OCI-LY3 (cell line): ENCODE measurements around the gene QKI.
"Not testable (repeated sequence)": the region's sequence is repeated elsewhere in the genome, so short reads cannot be mapped to it uniquely, and the experiment has no call there.

ENCODE experiments used
- H2AFZ ChIP-seq: fragments of 200-600, 300-600 bp; shearing (Covaris generic); 2 replicates; pipeline ENCODE4 v1.6.0; 2014; ENCODE audit warnings: antibody characterized with exemption, low read depth, low read length
- H3K27ac ChIP-seq: fragments of 200-600, 300-600 bp; sonication (generic); 2 replicates; pipeline ENCODE4 v1.5.1; 2014; ENCODE audit warnings: mild to moderate bottlenecking, low read length, moderate library complexity, mixed read lengths
- H3K27me3 ChIP-seq: fragments of 200-600, 300-600 bp; sonication (generic); 2 replicates; pipeline ENCODE4 v1.6.1; 2014; ENCODE audit warnings: low read depth, low read length, mixed read lengths
- H3K36me3 ChIP-seq: fragments of 200-600, 300-600 bp; sonication (generic); replicated peaks from 2 replicates; pipeline ENCODE3; 2014; ENCODE audit warnings: low read depth, low read length, mixed read lengths
- H3K4me1 ChIP-seq: fragments of 300-600, 200-600 bp; sonication (generic); 2 replicates; pipeline ENCODE4 v1.6.1; 2014; ENCODE audit warnings: low read length, mixed read lengths
- H3K4me2 ChIP-seq: fragments of 200-600, 300-600 bp; sonication (generic); 2 replicates; pipeline ENCODE4 v1.6.1; 2014; ENCODE audit warnings: low read length, mixed read lengths
- H3K4me3 ChIP-seq: fragments of 300-600, 200-600 bp; sonication (generic); 2 replicates; pipeline ENCODE4 v1.5.1; 2014; ENCODE audit warnings: antibody characterized with exemption, mild to moderate bottlenecking, low read length, moderate library complexity
- H3K79me2 ChIP-seq: fragments of 300-600, 200-600 bp; shearing (Covaris generic); 2 replicates; pipeline ENCODE4 v1.6.1; 2014; ENCODE audit warnings: mild to moderate bottlenecking, low read length, mixed read lengths
- H3K9ac ChIP-seq: fragments of 300-600, 200-600 bp; shearing (Covaris generic); 2 replicates; pipeline ENCODE4 v1.6.0; 2014; ENCODE audit warnings: mild to moderate bottlenecking, low read length, moderate library complexity
- H3K9me3 ChIP-seq: fragments of 200-600, 300-600 bp; shearing (Covaris generic); 2 replicates; pipeline ENCODE4 v1.6.1; 2014; ENCODE audit warnings: low read length, mixed read lengths; ENCODE audit not compliant: insufficient read depth
- H4K20me1 ChIP-seq: fragments of 200-600, 300-600 bp; sonication (generic); 2 replicates; pipeline ENCODE4 v1.6.1; 2016; ENCODE audit warnings: low read length, mixed read lengths; ENCODE audit not compliant: insufficient read depth
- CTCF ChIP-seq: fragments of 200-600, 300-600 bp; sonication (generic); IDR thresholded peaks from 2 replicates; pipeline ENCODE4 v1.5.1; 2014; ENCODE audit warnings: antibody characterized with exemption, low read length, low read depth
- EZH2phosphoT487 ChIP-seq: fragments of 200-600 bp; shearing (Covaris generic); IDR thresholded peaks from 2 replicates; pipeline ENCODE4 v1.6.1; 2018; ENCODE audit warnings: antibody characterized with exemption, mixed run types, low read depth

Gene QKI

GRCh38 chr6:163468738-163469137 lies 54.2 kb downstream of the QKI start:
- Histone ChIP-seq H3K9ac (no peak overlapping the region), H4K20me1 (peaks cover 25% of the 10 kb centered on the region), H3K27me3 (no peaks in the 10 kb centered on the region), H3K9me3 (no peaks in the 10 kb centered on the region), H2AFZ (no peak overlapping the region), H3K36me3 (peaks cover 40% of the 10 kb centered on the region), H3K4me1 (no peaks in the 10 kb centered on the region), H3K4me2 (no peak overlapping the region), H3K79me2 (peaks cover 90% of the 10 kb centered on the region), H3K27ac (no peak overlapping the region), H3K4me3 (no peak overlapping the region)
- TF ChIP-seq EZH2phosphoT487 (no peak), CTCF (no peak)

GRCh38 chr6:163469459-163469985 lies 55.0 kb downstream of the QKI start:
- no peak overlapping the region for H3K4me2 ChIP-seq
- H3K4me1 ChIP-seq = no peaks in the 10 kb centered on the region
- no peak overlapping the region for H3K4me3 ChIP-seq
- no peak overlapping the region for H3K9ac ChIP-seq
- no peaks in the 10 kb centered on the region for H3K9me3 ChIP-seq
- H3K36me3 ChIP-seq = peaks cover 40% of the 10 kb centered on the region
- no peak overlapping the region for H2AFZ ChIP-seq
- no peak for TF ChIP-seq EZH2phosphoT487
- TF ChIP-seq CTCF = no peak
- H3K79me2 ChIP-seq = peaks cover 91% of the 10 kb centered on the region
- peaks cover 29% of the 10 kb centered on the region for H4K20me1 ChIP-seq
- no peaks in the 10 kb centered on the region for H3K27me3 ChIP-seq
- no peak overlapping the region for H3K27ac ChIP-seq

GRCh38 chr6:163470611-163471010 lies 56.1 kb downstream of the QKI start:
- peaks cover 38% of the 10 kb centered on the region for H3K36me3 ChIP-seq
- no peak overlapping the region for H2AFZ ChIP-seq
- H3K4me1 ChIP-seq = no peaks in the 10 kb centered on the region
- TF ChIP-seq EZH2phosphoT487 (no peak), CTCF (no peak)
- H3K27me3 ChIP-seq = no peaks in the 10 kb centered on the region
- H3K9ac ChIP-seq = no peak overlapping the region
- peaks cover 31% of the 10 kb centered on the region for H4K20me1 ChIP-seq
- no peak overlapping the region for H3K4me2 ChIP-seq
- no peaks in the 10 kb centered on the region for H3K9me3 ChIP-seq
- no peak overlapping the region for H3K4me3 ChIP-seq
- peaks cover 94% of the 10 kb centered on the region for H3K79me2 ChIP-seq
- H3K27ac ChIP-seq = no peak overlapping the region

GRCh38 chr6:163474581-163474980 lies 60.1 kb downstream of the QKI start:
- Histone ChIP-seq H3K4me3 (no peak overlapping the region), H3K79me2 (peaks cover 86% of the 10 kb centered on the region), H3K9ac (no peak overlapping the region), H3K4me1 (no peaks in the 10 kb centered on the region), H3K27me3 (no peaks in the 10 kb centered on the region), H3K36me3 (peaks cover 20% of the 10 kb centered on the region), H3K4me2 (no peak overlapping the region), H3K27ac (no peak overlapping the region), H2AFZ (no peak overlapping the region), H4K20me1 (peaks cover 43% of the 10 kb centered on the region), H3K9me3 (no peaks in the 10 kb centered on the region)
- no peak for TF ChIP-seq EZH2phosphoT487
- TF ChIP-seq CTCF = no peak

GRCh38 chr6:163476946-163477345 lies 62.4 kb downstream of the QKI start:
- Histone ChIP-seq H3K79me2 (peaks cover 81% of the 10 kb centered on the region), H4K20me1 (peaks cover 51% of the 10 kb centered on the region)
- H3K36me3 ChIP-seq, H3K27me3 ChIP-seq, H3K27ac ChIP-seq, H3K4me3 ChIP-seq, H3K9me3 ChIP-seq, H2AFZ ChIP-seq, H3K4me2 ChIP-seq, H3K4me1 ChIP-seq, H3K9ac ChIP-seq: not testable (repeated sequence)
